A673 (cell line): ENCODE measurements around the gene ETV6. TPM values are rescaled to one million over a fixed set of nuclear protein-coding genes. Genes with fewer than 3 reads are reported as not detected.

Source experiments
- BruUV-seq: library from RNA; stranded (reverse); fragments of 400-500 nt; replicated peaks from 2 replicates; lab custom pipeline; 2021; lab: Mats Ljungman, UMichigan
- CTCF ChIA-PET: fragments of 300-600 bp; sonication (Branson Sonifier 250); formaldehyde crosslinking; loops from one replicate; lab custom pipeline; 2022; ENCODE audit warnings: antibody characterized with exemption; lab: Charles Lee
- POLR2A ChIA-PET: fragments of 300-600 bp; sonication (Branson Sonifier 250); formaldehyde crosslinking; loops from one replicate; lab custom pipeline; 2022; ENCODE audit warnings: antibody characterized with exemption; ENCODE audit not compliant: low non-redundant PET; lab: Charles Lee
- DNase-seq: peaks from one replicate; pipeline ENCODE4 v3.0.0-alpha.2; 2015; ENCODE audit warnings: low spot score
- H3K27ac ChIP-seq: fragments of 200-600 bp; sonication (generic); 2 replicates; pipeline ENCODE4 v1.5.1; 2016; ENCODE audit warnings: mixed run types, low read depth, mild to moderate bottlenecking, mixed read lengths, antibody characterized with exemption, low read length; ENCODE audit not compliant: poor library complexity, severe bottlenecking
- H3K27me3 ChIP-seq: fragments of 200-600 bp; sonication (generic); replicated peaks from 2 replicates; pipeline ENCODE4 v1.6.1; 2017; ENCODE audit warnings: mixed run types, low read depth, mild to moderate bottlenecking, mixed read lengths, antibody characterized with exemption, low read length; ENCODE audit not compliant: insufficient read depth, poor library complexity
- H3K36me3 ChIP-seq: fragments of 200-600 bp; sonication (generic); 2 replicates; pipeline ENCODE4 v1.6.1; 2016; ENCODE audit warnings: mixed run types, mild to moderate bottlenecking, mixed read lengths, antibody characterized with exemption, low read length; ENCODE audit not compliant: insufficient read depth, poor library complexity, severe bottlenecking
- H3K4me1 ChIP-seq: fragments of 200-600 bp; sonication (generic); 2 replicates; pipeline ENCODE4 v1.6.1; 2017; ENCODE audit warnings: mixed run types, mild to moderate bottlenecking, mixed read lengths, antibody characterized with exemption, low read length; ENCODE audit not compliant: insufficient read depth, poor library complexity, severe bottlenecking
- H3K4me3 ChIP-seq: fragments of 200-600 bp; sonication (generic); 2 replicates; pipeline ENCODE4 v1.5.1; 2016; ENCODE audit warnings: low read depth, mixed run types, mild to moderate bottlenecking, mixed read lengths, low read length; ENCODE audit not compliant: poor library complexity, severe bottlenecking
- H3K9me3 ChIP-seq: fragments of 200-600 bp; sonication (generic); 2 replicates; pipeline ENCODE4 v1.6.1; 2016; ENCODE audit warnings: mixed run types, low read depth, mild to moderate bottlenecking, mixed read lengths, antibody characterized with exemption, low read length; ENCODE audit not compliant: poor library complexity, severe bottlenecking
- EZH2 ChIP-seq: fragments of 200-600 bp; sonication (generic); IDR thresholded peaks from 2 replicates; pipeline ENCODE4 v1.6.1; 2017; ENCODE audit warnings: borderline replicate concordance, low read depth, mild to moderate bottlenecking, mixed read lengths, antibody characterized with exemption, low read length; ENCODE audit not compliant: poor library complexity, severe bottlenecking
- intact Hi-C: fragments of 100-400 bp; cut with micrococcal nuclease; formaldehyde crosslinking; loops from one replicate; pipeline ENCODE4 v1.10.0; 2022; ENCODE audit not compliant: unreplicated experiment
- total RNA-seq: library from RNA; stranded (reverse); gene quantifications from 2 replicates; pipeline ENCODE4 v1.2.3, GENCODE V29; 2021
- TF ChIP-seq, protein P1 (sequence below): fragments of 300-800, 200-600 bp; sonication (generic); conservative IDR thresholded peaks from 2 replicates; pipeline ENCODE4 v1.5.1; 2017; ENCODE audit warnings: low read depth, mild to moderate bottlenecking, antibody characterized with exemption, low read length, moderate library complexity, mixed read lengths

ETV6 gene
- total RNA-seq, 1 experiment from 2014 or later: 32.4 TPM

DNA sequence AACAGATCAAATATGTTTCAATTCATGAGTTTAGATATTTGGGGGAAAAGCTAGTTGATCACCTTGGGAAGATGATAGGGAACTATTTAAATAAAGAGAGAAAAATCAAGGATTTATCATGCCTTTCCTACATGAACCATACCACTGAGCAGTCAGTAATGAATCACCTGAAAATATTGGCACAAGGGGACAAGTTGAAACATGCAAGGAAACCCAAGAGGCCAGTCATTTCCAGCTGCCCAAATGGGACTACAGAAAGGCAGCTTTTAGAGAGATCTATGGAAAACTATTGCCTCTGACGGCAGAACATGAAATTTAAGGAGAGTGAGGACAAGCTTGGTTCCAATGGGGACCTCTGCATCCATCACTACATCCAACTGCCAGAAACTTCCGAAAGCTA lies 14.1 kb upstream of the ETV6 start:
- H3K9me3 ChIP-seq: peaks cover 6% of the 10 kb centered on the region
- H3K4me1 ChIP-seq: peaks cover 5% of the 10 kb centered on the region
- ChIA-PET CTCF (no interaction called here), POLR2A (no interaction called here)
- no peak for DNase-seq
- TF ChIP-seq EZH2: no peak
- TF ChIP-seq, protein P1, sequence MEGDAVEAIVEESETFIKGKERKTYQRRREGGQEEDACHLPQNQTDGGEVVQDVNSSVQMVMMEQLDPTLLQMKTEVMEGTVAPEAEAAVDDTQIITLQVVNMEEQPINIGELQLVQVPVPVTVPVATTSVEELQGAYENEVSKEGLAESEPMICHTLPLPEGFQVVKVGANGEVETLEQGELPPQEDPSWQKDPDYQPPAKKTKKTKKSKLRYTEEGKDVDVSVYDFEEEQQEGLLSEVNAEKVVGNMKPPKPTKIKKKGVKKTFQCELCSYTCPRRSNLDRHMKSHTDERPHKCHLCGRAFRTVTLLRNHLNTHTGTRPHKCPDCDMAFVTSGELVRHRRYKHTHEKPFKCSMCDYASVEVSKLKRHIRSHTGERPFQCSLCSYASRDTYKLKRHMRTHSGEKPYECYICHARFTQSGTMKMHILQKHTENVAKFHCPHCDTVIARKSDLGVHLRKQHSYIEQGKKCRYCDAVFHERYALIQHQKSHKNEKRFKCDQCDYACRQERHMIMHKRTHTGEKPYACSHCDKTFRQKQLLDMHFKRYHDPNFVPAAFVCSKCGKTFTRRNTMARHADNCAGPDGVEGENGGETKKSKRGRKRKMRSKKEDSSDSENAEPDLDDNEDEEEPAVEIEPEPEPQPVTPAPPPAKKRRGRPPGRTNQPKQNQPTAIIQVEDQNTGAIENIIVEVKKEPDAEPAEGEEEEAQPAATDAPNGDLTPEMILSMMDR: no peak
- H3K4me3 ChIP-seq: no peak overlapping the region
- BruUV-seq: no TSS peak
- H3K27me3 ChIP-seq: no peaks in the 10 kb centered on the region
- H3K36me3 ChIP-seq: no peaks in the 10 kb centered on the region
- intact Hi-C loops: no loop called here
- H3K27ac ChIP-seq: no peak overlapping the region

DNA sequence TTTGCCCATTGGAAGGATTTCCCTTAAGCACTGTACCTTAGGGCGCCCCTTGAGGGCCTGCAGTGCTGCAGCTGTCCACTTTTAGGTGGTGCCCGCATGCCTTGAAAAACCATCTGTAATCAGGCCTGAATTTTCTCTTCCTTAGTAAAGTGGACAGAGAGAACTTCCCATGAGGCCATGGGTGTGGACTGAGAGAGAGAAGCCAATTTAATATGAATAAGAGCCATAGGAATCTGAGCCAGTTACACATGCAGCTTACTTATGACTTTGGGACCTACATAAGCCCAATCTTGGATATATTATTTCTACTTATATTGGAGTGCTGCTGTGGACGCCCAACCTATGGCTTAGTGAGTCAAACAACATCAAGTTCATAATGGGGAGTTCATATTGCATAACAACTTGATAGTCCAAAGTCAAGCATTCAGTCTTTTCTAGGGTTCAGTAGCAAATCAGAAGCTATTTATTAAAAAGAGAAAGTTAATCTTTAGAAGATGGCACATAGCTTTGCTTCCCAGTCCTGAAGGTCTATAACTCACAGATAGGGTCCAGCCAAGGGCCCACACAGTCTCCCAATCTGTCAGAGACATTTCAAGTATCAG lies 11.1 kb upstream of the ETV6 start:
- no peak for DNase-seq
- Histone ChIP-seq H3K4me1 (no peaks in the 10 kb centered on the region), H3K9me3 (peaks cover 6% of the 10 kb centered on the region), H3K36me3 (no peaks in the 10 kb centered on the region), H3K27me3 (no peaks in the 10 kb centered on the region), H3K4me3 (no peak overlapping the region), H3K27ac (no peak overlapping the region)
- intact Hi-C loops: no loop called here
- POLR2A ChIA-PET: interaction anchor here (0.6 kb wide), 1 partner anchor 481 kb away, joined by 5 read pairs; no protein-coding TSS in a partner anchor
- CTCF ChIA-PET: no interaction called here
- no TSS peak for BruUV-seq
- TF ChIP-seq, protein P1: no peak
- TF ChIP-seq EZH2: no peak

DNA sequence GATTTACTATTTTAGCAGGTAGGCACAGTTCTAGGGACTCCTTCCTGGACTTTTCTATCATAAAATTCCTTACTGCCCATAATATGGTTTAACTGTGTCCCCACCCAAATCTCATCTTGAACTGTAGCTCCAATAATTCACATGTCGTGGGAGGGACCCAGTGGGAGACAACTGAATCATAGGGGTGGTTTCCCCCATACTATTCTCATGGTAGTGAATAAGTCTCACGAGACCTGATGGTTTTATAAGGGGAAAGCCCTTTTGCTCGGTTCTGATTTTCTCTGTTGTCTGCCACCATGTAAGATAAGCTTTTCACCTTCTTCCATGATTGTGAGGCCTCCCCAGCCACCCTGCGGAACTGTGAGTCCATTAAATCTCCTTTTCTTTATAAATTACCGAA lies 10.0 kb upstream of the ETV6 start:
- Histone ChIP-seq H3K4me1 (no peaks in the 10 kb centered on the region), H3K27ac (no peak overlapping the region), H3K36me3 (no peaks in the 10 kb centered on the region), H3K4me3 (no peak overlapping the region), H3K27me3 (no peaks in the 10 kb centered on the region), H3K9me3 (peaks cover 6% of the 10 kb centered on the region)
- BruUV-seq: no TSS peak
- intact Hi-C loops: no loop called here
- CTCF ChIA-PET: no interaction called here
- TF ChIP-seq, protein P1: no peak
- TF ChIP-seq EZH2: no peak
- POLR2A ChIA-PET: no interaction called here
- no peak for DNase-seq
